Prostate gland (tissue), 2 donors: ENCODE data around the gene TMEM50B. TPM values are rescaled to one million over a fixed set of nuclear protein-coding genes. Genes with fewer than 3 reads are reported as not detected.
A peak's percentile ranks its signal among the peaks of the same experiment; 100 is the strongest.

ENCODE experiments used
- DNase-seq: peaks from one replicate; pipeline ENCODE4 v3.0.0-alpha.2; 2019; ENCODE audit warnings: low spot score
- H3K27ac ChIP-seq, 2 donors: fragments of 200-600 bp; sonication (generic); 2 replicates each; pipeline ENCODE4 v1.5.1; 2017 to 2019
- H3K27me3 ChIP-seq: fragments of 200-600 bp; sonication (generic); replicated peaks from 2 replicates; pipeline ENCODE4 v1.5.1; 2019; ENCODE audit not compliant: insufficient read depth
- H3K36me3 ChIP-seq, 2 donors: fragments of 200-600 bp; sonication (generic); 1 replicate in 1 of 2; 2 replicates in 1 of 2; pipeline versions ENCODE4 v1.5.1 to v1.8.1; 2017 to 2019
- H3K4me1 ChIP-seq: fragments of 200-600 bp; sonication (generic); replicated peaks from 2 replicates; pipeline ENCODE4 v1.5.1; 2019
- H3K4me3 ChIP-seq, 2 donors: fragments of 200-600 bp; sonication (generic); 2 replicates each; pipeline ENCODE4 v1.5.1; 2017 to 2019
- H3K9me3 ChIP-seq: fragments of 200-600 bp; sonication (generic); 2 replicates; pipeline ENCODE4 v1.5.1; 2017
- CTCF ChIP-seq, 4 experiments: fragments of 200-600 bp in 2 of 4; fragments of 450-650 bp in 2 of 4; sonication (generic) in 2 of 4; IDR thresholded peaks; 1 replicate in 3 of 4; 2 replicates in 1 of 4; pipeline ENCODE4 v1.5.1; 2016 to 2019; ENCODE audit warnings: antibody characterized with exemption in 4 of 4, mild to moderate bottlenecking in 2 of 4, moderate library complexity in 2 of 4
- POLR2A ChIP-seq: fragments of 450-650 bp; IDR thresholded peaks from one replicate; pipeline ENCODE4 v1.6.1; 2016; ENCODE audit warnings: antibody characterized with exemption, mild to moderate bottlenecking
- POLR2AphosphoS5 ChIP-seq: sonication (generic); formaldehyde crosslinking; IDR thresholded peaks from one replicate; pipeline ENCODE4 v1.6.1; 2017; ENCODE audit warnings: antibody characterized with exemption
- WGBS: methylation state at CpG from one replicate; pipeline ENCODE4 v1.1.5; 2018; 5-methylcytosine and 5-hydroxymethylcytosine counted together
- intact Hi-C: fragments of 100-400 bp; cut with DNase I; formaldehyde crosslinking; loops from one replicate; pipeline ENCODE4 v1.14.2; 2022
- total RNA-seq, 2 donors: library from RNA; depleted of rRNA; stranded (reverse); fragments of >200 nt; gene quantifications; one replicate each; pipeline ENCODE4 v1.1.0, GENCODE V29; 2016

Gene TMEM50B
- 10 to 100 TPM; 65.9 to 67.4 TPM for total RNA-seq

GRCh38 chr21:33479679-33480480, at the start of gene TMEM50B:
Gene TMEM50B (minus strand): TSS chr21:33479974. CDS start chr21:33468885, 11,089 bp downstream.
- WGBS = under 1% methylated on average over 83 of the region's 93 CpGs
- H3K36me3 ChIP-seq = no peaks in the 10 kb centered on the region

GRCh38 chr21:33522953-33523349, 43.2 kb upstream of the TMEM50B start:
- TF ChIP-seq POLR2AphosphoS5 = no peak
- no peak for TF ChIP-seq POLR2A
- TF ChIP-seq CTCF (IDR thresholded peaks at IDR 0.05) = no peak
- peaks cover 0 to 3% of the 10 kb centered on the region in 2 donors for H3K36me3 ChIP-seq
- 91% methylated on average over 1 of the region's 1 CpG for WGBS

More at GRCh38 chr21:33479679-33480480, at the start of gene TMEM50B:
- intact Hi-C loops = loop anchor here (2.0 kb wide), 1 partner anchor 63 kb away; the partner anchor contains the start of genes GART and SON
- H3K27me3 ChIP-seq = no peaks in the 10 kb centered on the region
- peaks cover 4% of the 10 kb centered on the region for H3K4me1 ChIP-seq
- DNase-seq = peak; percentile 96
- H3K27ac ChIP-seq = peak within 1 kb of the TSS; percentile 84 to 94
- H3K9me3 ChIP-seq = no peaks in the 10 kb centered on the region
- TF ChIP-seq POLR2A = peak; percentile 93
- peak; percentile 23 to 70 (median 54) for TF ChIP-seq CTCF (IDR thresholded peaks at IDR 0.05)
- TF ChIP-seq POLR2AphosphoS5 = peak; percentile 91
- H3K4me3 ChIP-seq = peak within 1 kb of the TSS; percentile 84 to 94

GRCh38 chr21:33522297-33522952, 42.7 kb upstream of the TMEM50B start:
- WGBS = 78% methylated on average over 5 of the region's 5 CpGs
- TF ChIP-seq POLR2A = no peak
- TF ChIP-seq POLR2AphosphoS5 = no peak
- TF ChIP-seq CTCF (IDR thresholded peaks at IDR 0.05) = no peak
- Histone ChIP-seq H3K36me3 (no peaks in the 10 kb centered on the region), H3K9me3 (no peaks in the 10 kb centered on the region), H3K27ac (no peak overlapping the region), H3K4me3 (no peak overlapping the region), H3K4me1 (no peaks in the 10 kb centered on the region), H3K27me3 (no peaks in the 10 kb centered on the region)
- no peak for DNase-seq
- intact Hi-C loops = no loop called here

More at GRCh38 chr21:33522953-33523349, 43.2 kb upstream of the TMEM50B start:
- no peak overlapping the region for H3K27ac ChIP-seq
- intact Hi-C loops = no loop called here
- no peaks in the 10 kb centered on the region for H3K9me3 ChIP-seq
- H3K4me1 ChIP-seq = no peaks in the 10 kb centered on the region
- DNase-seq = no peak
- H3K4me3 ChIP-seq = no peak overlapping the region
- H3K27me3 ChIP-seq = no peaks in the 10 kb centered on the region

GRCh38 chr21:33518899-33519298, 39.1 kb upstream of the TMEM50B start:
- Histone ChIP-seq H3K4me3 (no peak overlapping the region), H3K27ac (no peak overlapping the region), H3K9me3 (no peaks in the 10 kb centered on the region), H3K27me3 (no peaks in the 10 kb centered on the region), H3K36me3 (peaks cover 0 to 5% of the 10 kb centered on the region in 2 donors), H3K4me1 (no peaks in the 10 kb centered on the region)
- 91% methylated on average over 4 of the region's 4 CpGs for WGBS
- TF ChIP-seq POLR2A (no peak), CTCF (IDR thresholded peaks at IDR 0.05) (no peak), POLR2AphosphoS5 (no peak)
- intact Hi-C loops = no loop called here
- DNase-seq = no peak
